Jurkat, Clone E6-1 (cell line): ENCODE measurements around the gene USP31.

Experiments
- DNase-seq: peaks from one replicate; pipeline ENCODE4 v3.0.0-alpha.2; 2011; ENCODE audit warnings: low read depth, low spot score
- H3K4me3 ChIP-seq: 2 replicates; pipeline ENCODE4 v1.5.1; 2011; ENCODE audit warnings: mild to moderate bottlenecking, low read length, control low read depth, moderate library complexity

Gene USP31

DNA sequence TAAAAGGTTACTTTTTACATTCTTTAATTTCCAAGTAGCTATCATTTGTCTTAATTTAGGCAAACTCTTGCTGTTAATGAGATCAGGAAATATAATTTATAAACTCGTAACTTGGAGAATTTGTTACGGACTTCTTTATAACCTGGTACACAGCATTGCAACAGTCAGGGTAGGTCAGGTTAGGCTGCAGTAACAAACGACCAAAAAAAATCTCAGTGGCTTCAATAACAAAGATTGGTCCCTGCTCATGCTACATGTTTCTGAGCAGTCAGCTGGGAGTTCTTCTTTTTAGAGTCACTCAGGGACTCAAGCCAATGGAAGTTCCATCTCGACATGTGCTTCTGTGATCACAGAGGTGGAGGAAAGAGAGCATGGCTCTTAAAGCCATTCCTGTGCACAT lies 110.1 kb downstream of the USP31 start:
- no peak for DNase-seq
- no peak overlapping the region for H3K4me3 ChIP-seq

DNA sequence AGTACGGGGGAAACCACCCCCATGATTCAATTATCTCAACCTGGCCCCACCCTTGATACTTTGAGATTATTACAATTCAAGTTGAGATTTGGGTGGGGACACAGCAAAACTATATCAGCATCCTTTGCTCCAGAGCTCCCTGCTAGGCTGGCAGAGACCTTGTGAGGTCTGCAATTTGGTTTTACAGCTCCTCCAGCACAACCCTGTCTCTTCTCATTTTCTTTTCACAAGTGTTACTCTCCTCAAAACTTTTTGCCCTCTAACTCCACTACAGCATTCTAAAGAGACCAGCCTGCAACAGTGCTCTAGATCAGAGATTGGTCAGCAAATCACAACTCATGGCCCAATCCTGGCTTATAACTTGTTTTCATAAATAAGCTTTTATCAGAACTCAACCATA lies 114.0 kb downstream of the USP31 start:
- no peak overlapping the region for H3K4me3 ChIP-seq

GRCh38 chr16:23031508-23032098 lies 117.6 kb downstream of the USP31 start:
- no peak overlapping the region for H3K4me3 ChIP-seq
- DNase-seq, result no peak

More for the DNA sequence above, 114.0 kb downstream of the USP31 start:
- no peak for DNase-seq

- no peak overlapping the region for H3K4me3 ChIP-seq
- no peak for DNase-seq
These were observed 119.4 kb downstream of the USP31 start for GRCh38 chr16:23029733-23030420.

DNA sequence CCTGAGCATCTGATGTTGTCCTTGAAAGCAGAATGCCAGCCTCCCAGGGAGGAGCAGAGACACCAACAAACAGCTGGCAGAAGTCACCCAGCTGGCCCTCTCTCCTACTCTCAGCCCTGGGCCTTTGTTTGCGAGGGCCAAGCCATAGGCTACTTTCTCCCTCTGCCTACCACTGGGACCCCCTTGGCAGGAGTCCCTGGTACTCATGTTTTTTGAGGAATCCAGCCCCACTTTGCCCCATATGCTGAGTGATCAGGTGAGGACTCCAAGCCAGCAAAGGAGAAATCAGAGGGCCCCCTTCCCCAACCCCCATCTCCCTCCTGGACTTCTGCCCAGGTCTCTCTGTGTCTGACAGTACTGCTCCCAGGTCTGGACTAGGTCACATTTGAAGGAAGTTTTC lies 121.9 kb downstream of the USP31 start:
- no peak overlapping the region for H3K4me3 ChIP-seq
- DNase-seq, result no peak

- H3K4me3 ChIP-seq, result no peak overlapping the region
- DNase-seq, result peak; percentile 47
These were observed 122.4 kb downstream of the USP31 start for GRCh38 chr16:23026784-23027362.

GRCh38 chr16:23025692-23026307 lies 123.5 kb downstream of the USP31 start:
- no peak for DNase-seq

DNA sequence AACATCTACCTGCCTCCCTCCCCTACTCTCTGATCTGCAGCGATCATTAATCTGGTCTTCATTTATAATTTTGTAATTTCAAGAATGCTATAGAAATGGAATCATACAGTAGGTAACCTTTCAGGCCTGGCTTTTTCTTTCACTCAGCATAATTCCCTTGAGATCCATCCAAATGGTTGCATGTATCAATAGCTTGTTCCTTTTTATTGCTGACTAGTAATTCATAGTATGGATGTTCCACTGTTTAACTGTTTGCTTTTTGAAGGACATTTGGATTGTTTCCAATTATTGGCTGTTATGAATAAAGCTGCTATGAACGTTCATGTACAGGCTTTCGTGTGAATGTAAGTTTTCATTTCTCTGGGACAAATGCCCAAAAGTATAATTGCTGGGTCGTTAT lies 125.2 kb downstream of the USP31 start:
- H3K4me3 ChIP-seq, result no peak overlapping the region
- DNase-seq, result no peak

More at GRCh38 chr16:23025692-23026307, 123.5 kb downstream of the USP31 start:
- H3K4me3 ChIP-seq, result no peak overlapping the region

DNA sequence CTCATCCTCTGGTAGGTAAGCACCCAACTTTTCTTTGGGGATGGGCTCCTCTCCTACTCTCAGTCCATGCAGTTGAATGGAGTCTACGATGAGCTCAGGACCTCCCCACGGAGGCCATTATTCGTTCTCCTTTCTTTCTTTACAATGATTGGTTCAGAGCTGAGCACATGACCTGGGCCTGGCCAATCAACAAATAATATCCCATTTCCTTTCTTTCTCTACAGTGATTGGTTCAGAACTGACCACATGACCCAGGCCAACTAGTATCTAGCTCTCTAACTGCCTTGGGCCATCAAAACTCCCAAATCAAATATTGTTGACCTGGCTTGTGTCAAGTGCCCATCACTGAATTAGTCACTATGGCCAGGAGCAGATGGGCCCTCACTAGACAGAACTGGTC lies 129.2 kb downstream of the USP31 start:
- no peak for DNase-seq
- H3K4me3 ChIP-seq, result no peak overlapping the region

- no peak overlapping the region for H3K4me3 ChIP-seq
- DNase-seq, result no peak
These were observed 132.9 kb downstream of the USP31 start for GRCh38 chr16:23016368-23016767.

- H3K4me3 ChIP-seq, result no peak overlapping the region
- no peak for DNase-seq
These were observed 133.7 kb downstream of the USP31 start for GRCh38 chr16:23015580-23015979.

DNA sequence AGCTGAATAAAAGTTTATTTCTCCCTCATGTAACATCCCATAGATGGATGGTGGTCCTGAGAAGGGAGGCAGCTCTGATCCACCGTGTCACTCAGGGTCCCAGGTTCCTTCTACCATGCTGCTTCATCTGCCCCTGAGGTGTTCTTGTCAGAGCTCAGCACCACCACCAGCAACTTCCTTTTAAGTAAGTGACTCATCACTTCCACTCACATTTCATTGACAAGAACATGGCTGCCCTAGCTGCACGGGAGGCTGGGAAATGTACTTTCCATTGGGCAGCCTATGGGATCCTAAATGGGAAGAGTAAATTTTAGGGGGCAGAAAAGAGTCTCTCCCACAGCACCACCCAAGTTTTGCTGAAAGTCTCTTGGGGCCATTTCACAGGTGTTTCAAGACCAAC lies 134.7 kb downstream of the USP31 start:
- peak; percentile 4 for DNase-seq
- no peak overlapping the region for H3K4me3 ChIP-seq
